PFSK-1 (cell line): Measurements from ENCODE around the gene MACF1.

Experiments used
- POLR2AphosphoS5 ChIP-seq: IDR thresholded peaks from 2 replicates; pipeline ENCODE4 v1.6.1; 2012; ENCODE audit warnings: low read depth, mild to moderate bottlenecking, control low read depth, low read length, moderate library complexity
- TAF1 ChIP-seq: IDR thresholded peaks from 2 replicates; pipeline ENCODE4 v1.6.1; 2012; ENCODE audit warnings: low read length, control low read depth, borderline replicate concordance; ENCODE audit not compliant: insufficient read depth

GRCh38 chr1:39288735-39289465 lies 84.4 kb downstream of the MACF1 start:
- no peak for TF ChIP-seq POLR2AphosphoS5
- no peak for TF ChIP-seq TAF1
